Tibial nerve (tissue), 4 donors: Measurements from ENCODE around the gene GPR26. TPM values are rescaled to one million over a fixed set of nuclear protein-coding genes. Genes with fewer than 3 reads are reported as not detected.

Source experiments
- DNase-seq, 2 donors: peaks; one replicate each; pipeline ENCODE4 v3.0.0-alpha.2; 2019; ENCODE audit warnings: low spot score in 2 of 2
- H3K27ac ChIP-seq, 4 donors: fragments of 200-600 bp; sonication (generic) in 3 of 4; one replicate each; pipeline ENCODE4 v1.5.1; 2017 to 2019; ENCODE audit warnings: mild to moderate bottlenecking in 1 of 4
- H3K27me3 ChIP-seq, 2 donors: fragments of 200-600 bp; sonication (generic) in 1 of 2; one replicate each; pipeline versions ENCODE4 v1.5.1 to v1.6.0; 2017 to 2019
- H3K36me3 ChIP-seq, 3 donors: fragments of 200-600 bp; sonication (generic); one replicate each; pipeline ENCODE4 v1.5.1; 2018 to 2019
- H3K4me1 ChIP-seq, 4 donors: fragments of 200-600 bp; sonication (generic) in 3 of 4; one replicate each; pipeline ENCODE4 v1.5.1; 2017 to 2019
- H3K4me3 ChIP-seq, 4 donors: fragments of 200-600 bp; sonication (generic) in 3 of 4; one replicate each; pipeline ENCODE4 v1.5.1; 2017 to 2019; ENCODE audit warnings: mild to moderate bottlenecking in 1 of 4, moderate library complexity in 1 of 4
- H3K9me3 ChIP-seq, 4 donors: fragments of 200-600 bp; sonication (generic) in 3 of 4; one replicate each; pipeline ENCODE4 v1.5.1; 2017 to 2019
- CTCF ChIP-seq, 5 experiments: fragments of 200-600 bp in 3 of 5; fragments of 450-650 bp in 2 of 5; sonication (generic) in 3 of 5; IDR thresholded peaks; one replicate each; pipeline ENCODE4 v1.5.1; 2016 to 2019; ENCODE audit warnings: antibody characterized with exemption in 5 of 5, mild to moderate bottlenecking in 3 of 5, moderate library complexity in 2 of 5
- EP300 ChIP-seq, 2 donors: sonication (generic); formaldehyde crosslinking; IDR thresholded peaks; one replicate each; pipeline ENCODE4 v1.6.1; 2017; ENCODE audit warnings: antibody characterized with exemption in 2 of 2, mild to moderate bottlenecking in 1 of 2
- POLR2A ChIP-seq, 2 donors: fragments of 450-650 bp; IDR thresholded peaks; one replicate each; pipeline ENCODE4 v1.6.1; 2017; ENCODE audit warnings: antibody characterized with exemption in 2 of 2, mild to moderate bottlenecking in 2 of 2, moderate library complexity in 2 of 2
- WGBS, 2 donors: methylation state at CpG; one replicate each; pipeline ENCODE4 v1.1.5; 2018; 5-methylcytosine and 5-hydroxymethylcytosine counted together
- total RNA-seq, 4 donors: library from RNA; depleted of rRNA; stranded (reverse); fragments of >200 nt; gene quantifications; one replicate each; pipeline ENCODE4 v1.1.0, GENCODE V29; 2016

Gene GPR26
- total RNA-seq, 4 donors from 2014 or later: not detected

- TF ChIP-seq CTCF (IDR thresholded peaks at IDR 0.05): no peak
- TF ChIP-seq POLR2A (IDR thresholded peaks at IDR 0.05): no peak
- TF ChIP-seq EP300 (IDR thresholded peaks at IDR 0.05): no peak
- H3K4me1 ChIP-seq: no peaks in the 10 kb centered on the region
- H3K9me3 ChIP-seq: no peaks in the 10 kb centered on the region
- no peaks in the 10 kb centered on the region for H3K36me3 ChIP-seq
- H3K27ac ChIP-seq: no peak overlapping the region
- H3K27me3 ChIP-seq: no peaks in the 10 kb centered on the region
- DNase-seq: no peak
- no peak overlapping the region for H3K4me3 ChIP-seq
- 50 to 57% methylated on average over 4 of the region's 4 CpGs for WGBS, 2 donors
These were observed 40.1 kb downstream of the GPR26 start for GRCh38 chr10:123706236-123706635.

GRCh38 chr10:123715546-123715945 is 49.4 kb downstream of the GPR26 start:
- peaks cover 0 to 5% (median 0%) of the 10 kb centered on the region in 3 donors for H3K36me3 ChIP-seq

GRCh38 chr10:123717336-123717735 is 51.2 kb downstream of the GPR26 start:
- no peak overlapping the region for H3K4me3 ChIP-seq
- H3K27me3 ChIP-seq: no peaks in the 10 kb centered on the region
- peaks cover 0 to 5% (median 0%) of the 10 kb centered on the region in 3 donors for H3K36me3 ChIP-seq
- peaks cover 0 to 22% (median 0%) of the 10 kb centered on the region in 4 donors for H3K9me3 ChIP-seq
- TF ChIP-seq CTCF (IDR thresholded peaks at IDR 0.05) (no peak), EP300 (IDR thresholded peaks at IDR 0.05) (no peak), POLR2A (IDR thresholded peaks at IDR 0.05) (no peak)
- DNase-seq: no peak
- H3K27ac ChIP-seq: no peak overlapping the region
- 87 to 90% methylated on average over 4 of the region's 4 CpGs for WGBS, 2 donors
- H3K4me1 ChIP-seq: no peaks in the 10 kb centered on the region

More at GRCh38 chr10:123715546-123715945, 49.4 kb downstream of the GPR26 start:
- Histone ChIP-seq H3K4me1 (no peaks in the 10 kb centered on the region), H3K9me3 (peaks cover 0 to 22% (median 0%) of the 10 kb centered on the region in 4 donors), H3K27ac (no peak overlapping the region), H3K4me3 (no peak overlapping the region), H3K27me3 (no peaks in the 10 kb centered on the region)
- no peak for DNase-seq
- WGBS, 2 donors: 64 to 70% methylated on average over 2 of the region's 2 CpGs
- TF ChIP-seq POLR2A (IDR thresholded peaks at IDR 0.05): no peak
- no peak for TF ChIP-seq CTCF (IDR thresholded peaks at IDR 0.05)
- no peak for TF ChIP-seq EP300 (IDR thresholded peaks at IDR 0.05)

GRCh38 chr10:123718544-123719060 is 52.4 kb downstream of the GPR26 start:
- DNase-seq: no peak
- Histone ChIP-seq H3K27ac (no peak overlapping the region), H3K36me3 (peaks cover 0 to 5% (median 0%) of the 10 kb centered on the region in 3 donors), H3K9me3 (peaks cover 0 to 20% (median 0%) of the 10 kb centered on the region in 4 donors), H3K4me3 (no peak overlapping the region), H3K27me3 (no peaks in the 10 kb centered on the region), H3K4me1 (no peaks in the 10 kb centered on the region)
- TF ChIP-seq CTCF (IDR thresholded peaks at IDR 0.05) (no peak), POLR2A (IDR thresholded peaks at IDR 0.05) (no peak), EP300 (IDR thresholded peaks at IDR 0.05) (no peak)
- 82 to 83% methylated on average over 4 of the region's 4 CpGs for WGBS, 2 donors

- no peak for TF ChIP-seq CTCF (IDR thresholded peaks at IDR 0.05)
- Histone ChIP-seq H3K9me3 (peaks cover 0 to 20% (median 0%) of the 10 kb centered on the region in 4 donors), H3K27me3 (no peaks in the 10 kb centered on the region), H3K4me1 (no peaks in the 10 kb centered on the region), H3K36me3 (peaks cover 0 to 5% (median 0%) of the 10 kb centered on the region in 3 donors), H3K27ac (no peak overlapping the region), H3K4me3 (no peak overlapping the region)
- WGBS, 2 donors: 72 to 86% methylated on average over 3 of the region's 3 CpGs
- no peak for DNase-seq
These were observed 54.4 kb downstream of the GPR26 start for GRCh38 chr10:123720536-123720935.
